ENCODE measurements around the gene NEMP2.
"Not testable (repeated sequence)": the region's sequence is repeated elsewhere in the genome, so short reads cannot be mapped to it uniquely, and the experiment has no call there.

Gene NEMP2

DNA sequence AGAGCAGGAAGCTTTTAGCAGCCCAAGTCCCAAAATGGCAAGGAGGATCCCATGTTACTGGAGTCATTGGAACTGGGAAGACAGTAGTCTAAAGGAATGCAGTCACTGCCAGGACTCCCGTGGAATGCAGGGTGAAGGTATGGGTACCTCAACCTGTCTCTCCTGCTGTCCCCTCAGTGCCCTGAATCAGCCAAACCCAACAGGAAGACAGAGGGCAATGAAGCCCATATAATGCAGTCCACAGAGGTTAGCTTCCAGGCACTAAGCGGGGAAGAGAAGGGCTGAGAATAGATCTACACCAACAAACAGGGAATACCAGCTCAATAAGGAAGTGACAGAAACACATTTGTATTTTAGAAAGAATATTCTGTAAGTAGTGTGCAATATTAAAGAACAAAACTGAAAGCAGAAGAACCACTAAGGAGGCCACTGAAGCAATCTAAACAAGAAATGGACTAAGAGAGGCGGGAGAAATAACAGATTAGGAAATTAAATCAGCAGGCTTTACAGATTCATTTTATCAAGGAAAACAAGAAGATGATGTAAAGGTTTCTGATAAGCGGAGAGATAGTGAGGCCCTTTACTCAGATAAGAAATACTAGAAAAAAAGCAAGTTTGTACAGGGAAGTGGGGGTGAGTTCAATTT, 8.3 kb downstream of the NEMP2 start:
- DNase-seq (ENCODE audit: low read depth), result no peak

- DNase-seq (ENCODE audit: low read depth), result no peak
These were observed 9.6 kb downstream of the NEMP2 start for GRCh38 chr2:190524928-190525327.

GRCh38 chr2:190519975-190520767, 14.4 kb downstream of the NEMP2 start:
- no peak for DNase-seq (ENCODE audit: low read depth)

GRCh38 chr2:190517468-190517867, 17.1 kb downstream of the NEMP2 start:
- no peak for DNase-seq (ENCODE audit: low read depth)

GRCh38 chr2:190515687-190516086, 18.8 kb downstream of the NEMP2 start:
- DNase-seq (ENCODE audit: low read depth), result no peak

- DNase-seq (ENCODE audit: low read depth), result no peak
These were observed 19.8 kb downstream of the NEMP2 start for GRCh38 chr2:190514676-190515075.

GRCh38 chr2:190513877-190514276, 20.6 kb downstream of the NEMP2 start:
- no peak for DNase-seq (ENCODE audit: low read depth)

- DNase-seq (ENCODE audit: low read depth), result no peak
These were observed 21.9 kb downstream of the NEMP2 start for GRCh38 chr2:190512539-190513095.

DNA sequence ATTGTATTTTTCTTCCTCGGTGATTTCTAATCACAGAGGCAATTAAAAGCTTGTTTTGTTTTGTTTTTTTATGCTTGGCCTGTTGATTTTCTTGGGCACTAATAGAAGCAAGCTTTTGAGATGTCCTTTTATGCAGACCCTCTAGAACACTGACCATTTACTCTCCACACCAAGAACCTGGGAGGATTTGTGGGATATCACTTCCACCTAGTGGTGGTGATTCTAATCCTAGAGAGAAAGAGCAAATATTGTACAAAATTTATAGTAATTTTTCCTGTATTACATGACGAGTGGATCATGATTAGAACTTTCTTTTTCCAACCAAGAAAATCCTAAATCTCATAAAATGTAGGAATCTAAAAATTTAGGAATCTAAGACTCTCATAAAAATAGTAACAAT, 23.4 kb downstream of the NEMP2 start:
- DNase-seq (ENCODE audit: low read depth), result no peak

GRCh38 chr2:190509895-190510294, 24.6 kb downstream of the NEMP2 start:
- not testable (repeated sequence) for DNase-seq (ENCODE audit: low read depth)

- no peak for DNase-seq (ENCODE audit: low read depth)
These were observed 27.4 kb downstream of the NEMP2 start for GRCh38 chr2:190507135-190507534.

DNA sequence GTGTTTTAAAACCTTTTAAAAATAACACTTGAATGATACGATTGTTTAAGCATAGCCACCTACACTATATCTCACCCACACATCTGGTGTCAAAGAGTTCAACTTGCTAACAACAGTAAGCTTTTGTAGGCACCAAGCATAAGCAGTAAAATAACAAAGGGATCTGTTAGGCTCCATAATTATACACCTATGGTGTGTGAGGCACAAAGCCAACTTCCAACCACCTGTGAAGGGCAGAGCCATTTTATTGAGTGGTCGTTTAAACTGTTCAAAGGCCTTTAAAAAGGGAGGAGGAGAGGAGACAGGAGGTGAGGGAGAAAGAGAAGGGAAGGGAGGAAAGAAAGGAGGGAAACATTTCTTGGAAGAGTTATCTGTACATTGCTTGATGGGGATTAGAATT, 27.9 kb downstream of the NEMP2 start:
- DNase-seq (ENCODE audit: low read depth), result no peak

DNA sequence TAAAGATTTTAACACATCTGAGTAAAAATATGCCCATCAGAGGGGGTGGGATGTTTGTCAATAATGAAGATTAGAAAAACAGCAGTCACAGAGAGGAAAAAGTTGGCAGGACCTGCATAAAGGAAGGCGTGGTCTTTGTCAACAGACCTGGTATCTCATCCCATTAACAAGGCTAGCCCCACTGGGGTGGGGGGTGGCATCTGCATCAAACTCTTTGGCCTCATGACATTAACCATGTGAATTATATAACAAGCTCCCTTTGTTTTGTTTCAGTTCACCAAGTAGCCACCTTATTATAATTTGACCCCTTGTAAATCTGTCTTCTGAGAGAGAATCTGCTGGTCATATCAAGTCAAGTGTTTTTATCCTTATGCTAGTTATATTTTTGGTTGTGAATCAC, 28.8 kb downstream of the NEMP2 start:
- no peak for DNase-seq (ENCODE audit: low read depth)

GRCh38 chr2:190504912-190505311, 29.6 kb downstream of the NEMP2 start:
- DNase-seq (ENCODE audit: low read depth), result no peak

- no peak for DNase-seq (ENCODE audit: low read depth)
These were observed 31.4 kb downstream of the NEMP2 start for GRCh38 chr2:190503088-190503487.

DNA sequence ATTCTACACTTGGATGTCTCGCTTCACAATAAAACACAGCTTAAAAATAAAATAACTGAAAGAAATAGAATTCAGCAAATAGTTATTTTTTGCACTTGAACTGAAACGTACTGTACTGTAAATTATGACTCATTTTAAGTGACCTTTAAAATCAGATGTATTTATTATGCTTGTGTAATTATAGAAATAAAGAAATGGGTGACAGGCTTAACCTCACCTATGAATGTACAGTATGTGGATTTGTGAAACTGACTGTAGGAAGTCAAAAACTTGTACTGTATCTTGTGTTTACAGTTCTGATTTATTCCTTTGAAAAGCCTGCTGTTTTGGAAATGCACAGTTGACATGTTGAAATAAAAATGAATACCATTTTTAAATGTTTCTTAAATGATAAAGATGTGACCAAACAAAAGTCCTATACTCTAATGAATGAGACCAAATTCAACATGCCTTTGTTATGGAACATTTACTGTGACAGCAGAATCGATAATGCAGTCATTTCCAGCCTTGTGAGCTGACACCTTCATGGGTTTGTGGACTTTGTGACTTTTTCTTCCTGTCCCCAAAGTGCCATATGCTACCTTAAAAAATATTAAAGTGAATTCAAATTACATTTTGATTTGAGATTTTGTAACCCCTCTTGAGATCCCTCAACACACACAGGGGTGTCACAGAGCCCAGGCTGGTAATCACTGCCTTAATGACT, 32.7 kb downstream of the NEMP2 start:
- no peak for DNase-seq (ENCODE audit: low read depth)

DNA sequence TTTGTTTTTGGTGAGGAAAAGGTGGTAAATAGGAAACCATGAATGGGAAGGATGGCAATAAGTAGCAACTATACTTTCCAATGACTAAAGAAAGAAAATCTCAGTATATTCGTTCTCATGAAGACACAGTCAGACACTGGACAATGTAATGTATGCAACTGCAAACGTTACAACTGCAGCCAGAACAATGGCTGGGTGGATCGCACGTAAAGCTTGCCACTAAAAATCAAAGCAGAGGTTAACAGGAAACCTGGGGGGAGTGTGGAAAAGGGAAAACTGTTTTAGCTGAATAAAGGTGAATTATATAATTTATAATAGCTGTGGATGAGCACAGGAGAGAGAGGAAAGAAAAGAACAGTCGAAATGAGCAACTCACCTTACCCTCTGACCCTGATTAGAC, 33.3 kb downstream of the NEMP2 start:
- no peak for DNase-seq (ENCODE audit: low read depth)

DNA sequence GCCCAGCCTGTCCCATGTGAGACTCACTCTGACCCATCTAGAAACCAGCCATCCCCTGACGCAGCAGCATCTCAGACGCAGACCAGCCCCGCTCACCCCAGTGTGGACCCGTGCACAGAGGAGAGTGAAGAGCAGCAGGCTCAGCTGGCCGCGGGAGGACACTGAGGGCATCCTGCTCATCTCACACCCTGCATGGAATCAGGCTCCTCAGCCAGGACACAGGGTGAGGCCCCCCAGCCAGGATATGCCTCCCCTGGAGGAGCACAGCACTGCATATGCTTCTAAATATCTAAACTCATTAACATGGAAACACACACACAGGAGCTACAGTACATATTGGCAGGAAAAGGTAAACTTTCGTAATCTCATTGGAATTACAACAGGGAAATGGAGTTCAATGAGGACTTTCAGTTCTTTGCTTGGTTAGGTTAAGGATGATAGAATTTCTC, 34.4 kb downstream of the NEMP2 start:
- DNase-seq (ENCODE audit: low read depth), result no peak

DNA sequence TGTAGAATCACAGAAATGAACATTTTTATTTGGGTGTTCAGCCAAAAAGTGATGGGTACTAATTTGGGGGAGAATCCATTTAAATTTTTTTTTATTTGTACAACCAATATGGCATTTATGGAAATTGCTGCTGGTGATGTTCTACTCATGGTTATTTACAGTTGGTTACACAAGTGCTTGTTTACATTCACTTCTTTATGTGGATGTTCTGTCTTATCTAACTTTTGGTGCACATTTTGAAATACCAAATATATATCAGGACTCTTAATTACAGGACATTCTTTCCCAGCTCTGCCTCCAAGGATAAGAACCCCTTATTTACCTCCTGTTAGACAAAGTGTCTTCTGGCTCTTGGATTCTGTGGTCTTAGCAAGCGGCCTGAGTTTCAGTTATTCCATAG, 35.2 kb downstream of the NEMP2 start:
- no peak for DNase-seq (ENCODE audit: low read depth)

- no peak for DNase-seq (ENCODE audit: low read depth)
These were observed 37.1 kb downstream of the NEMP2 start for GRCh38 chr2:190497428-190497827.

- DNase-seq (ENCODE audit: low read depth), result not testable (repeated sequence)
These were observed 39.8 kb downstream of the NEMP2 start for GRCh38 chr2:190494600-190495227.

GRCh38 chr2:190493095-190493494, 41.4 kb downstream of the NEMP2 start:
- DNase-seq (ENCODE audit: low read depth), result no peak

Data from GM04503 (cell line).